ENCODE measurements around the gene TWIST2. TPM values are rescaled to one million over a fixed set of nuclear protein-coding genes. Genes with fewer than 3 reads are reported as not detected.

The TWIST2 gene
- total and polyA plus RNA-seq, 9 of the 15 experiments (the other 6 are each of a cell fraction or from before 2014, with no cell fraction given): not detected

GRCh38 chr2:238903141-238903540 lies 55.3 kb downstream of the TWIST2 start:
- H2AFZ ChIP-seq (ENCODE audit: low read depth, low read length): no peak overlapping the region
- DNase-seq (ENCODE audit: extremely low read depth in 1 of 4, low spot score in 3 of 4) (no peak), FAIRE-seq (no peak), ATAC-seq (no peak)
- H3K27me3 ChIP-seq (ENCODE audit: control insufficient read depth in 2 of 2, insufficient read depth in 2 of 2, low read length in 2 of 2): peaks cover 0 to 8% of the 10 kb centered on the region in 2 experiments; a peak in 1 of 5 replicates
- ChIA-PET CTCF (ENCODE audit: low intra/inter-chr PET ratio) (no interaction called here), POLR2A (no interaction called here)
- whole genome bisulfite sequencing (ENCODE audit: insufficient coverage, low coverage, missing lambda C conversion rate): 40% methylated on average over 1 of the region's 2 CpGs
- H3K9ac ChIP-seq (ENCODE audit: insufficient read depth in 1 of 2, low read depth in 2 of 2, low read length in 2 of 2): no peak overlapping the region
- no peak overlapping the region for H3K27ac ChIP-seq (ENCODE audit: extremely low read depth, low read depth, low read length)
- no peaks in the 10 kb centered on the region for H3K4me1 ChIP-seq (replicated peaks in 1 of 2; ENCODE audit: control insufficient read depth in 2 of 2, insufficient read depth in 2 of 2, low read length in 2 of 2)
- TF ChIP-seq, protein P1, sequence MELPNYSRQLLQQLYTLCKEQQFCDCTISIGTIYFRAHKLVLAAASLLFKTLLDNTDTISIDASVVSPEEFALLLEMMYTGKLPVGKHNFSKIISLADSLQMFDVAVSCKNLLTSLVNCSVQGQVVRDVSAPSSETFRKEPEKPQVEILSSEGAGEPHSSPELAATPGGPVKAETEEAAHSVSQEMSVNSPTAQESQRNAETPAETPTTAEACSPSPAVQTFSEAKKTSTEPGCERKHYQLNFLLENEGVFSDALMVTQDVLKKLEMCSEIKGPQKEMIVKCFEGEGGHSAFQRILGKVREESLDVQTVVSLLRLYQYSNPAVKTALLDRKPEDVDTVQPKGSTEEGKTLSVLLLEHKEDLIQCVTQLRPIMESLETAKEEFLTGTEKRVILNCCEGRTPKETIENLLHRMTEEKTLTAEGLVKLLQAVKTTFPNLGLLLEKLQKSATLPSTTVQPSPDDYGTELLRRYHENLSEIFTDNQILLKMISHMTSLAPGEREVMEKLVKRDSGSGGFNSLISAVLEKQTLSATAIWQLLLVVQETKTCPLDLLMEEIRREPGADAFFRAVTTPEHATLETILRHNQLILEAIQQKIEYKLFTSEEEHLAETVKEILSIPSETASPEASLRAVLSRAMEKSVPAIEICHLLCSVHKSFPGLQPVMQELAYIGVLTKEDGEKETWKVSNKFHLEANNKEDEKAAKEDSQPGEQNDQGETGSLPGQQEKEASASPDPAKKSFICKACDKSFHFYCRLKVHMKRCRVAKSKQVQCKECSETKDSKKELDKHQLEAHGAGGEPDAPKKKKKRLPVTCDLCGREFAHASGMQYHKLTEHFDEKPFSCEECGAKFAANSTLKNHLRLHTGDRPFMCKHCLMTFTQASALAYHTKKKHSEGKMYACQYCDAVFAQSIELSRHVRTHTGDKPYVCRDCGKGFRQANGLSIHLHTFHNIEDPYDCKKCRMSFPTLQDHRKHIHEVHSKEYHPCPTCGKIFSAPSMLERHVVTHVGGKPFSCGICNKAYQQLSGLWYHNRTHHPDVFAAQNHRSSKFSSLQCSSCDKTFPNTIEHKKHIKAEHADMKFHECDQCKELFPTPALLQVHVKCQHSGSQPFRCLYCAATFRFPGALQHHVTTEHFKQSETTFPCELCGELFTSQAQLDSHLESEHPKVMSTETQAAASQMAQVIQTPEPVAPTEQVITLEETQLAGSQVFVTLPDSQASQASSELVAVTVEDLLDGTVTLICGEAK (IDR thresholded peaks at IDR 0.05): no peak
- TF ChIP-seq, protein P1 (CRISPR knock-in tag; IDR thresholded peaks at IDR 0.05): no peak
- TF ChIP-seq LCOR (CRISPR knock-in tag; IDR thresholded peaks at IDR 0.05): no peak
- H3K4me2 ChIP-seq (ENCODE audit: insufficient read depth, low read length): no peak overlapping the region
- H4K20me1 ChIP-seq (replicated peaks; ENCODE audit: control insufficient read depth, insufficient read depth, low read length): no peaks in the 10 kb centered on the region
- no peaks in the 10 kb centered on the region for H3K9me3 ChIP-seq (replicated peaks; ENCODE audit: control insufficient read depth, insufficient read depth, low read depth, low read length)
- intact Hi-C loops (cut with micrococcal nuclease) (no loop called here), in situ Hi-C loops (cut with MboI) (no loop called here)
- no peaks in the 10 kb centered on the region for H3K36me3 ChIP-seq (ENCODE audit: control insufficient read depth, insufficient read depth, low read length)
- H3K4me3 ChIP-seq: no peak overlapping the region
- BruUV-seq (replicated peaks): no TSS peak
- no peaks in the 10 kb centered on the region for H3K9me1 ChIP-seq (ENCODE audit: control insufficient read depth, insufficient read depth, low read length)
- H3K79me2 ChIP-seq (ENCODE audit: control insufficient read depth, insufficient read depth, low read length): no peaks in the 10 kb centered on the region

Measured in K562 (cell line).